ENCODE results near the gene FZD8.

FZD8 gene

DNA sequence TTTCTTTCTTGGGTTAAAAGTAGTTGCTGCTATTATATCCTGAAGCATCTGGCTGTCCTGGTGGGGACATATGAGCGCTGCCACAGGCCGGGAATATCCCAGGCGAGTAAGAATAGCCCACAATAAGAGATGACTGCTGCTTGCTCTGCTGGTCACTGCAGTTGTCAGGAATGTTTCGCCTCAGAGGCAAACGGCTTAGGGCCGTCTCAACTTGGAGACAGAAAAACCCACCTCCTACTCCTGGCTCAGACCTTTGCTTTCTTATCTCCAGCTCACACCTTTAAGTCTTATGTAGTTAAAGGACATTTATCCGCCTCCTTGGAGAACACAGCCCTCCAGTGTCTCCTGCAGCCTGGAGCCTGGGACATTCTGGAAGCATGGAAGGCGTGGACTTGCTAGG, 36.9 kb downstream of the FZD8 start, which contains the start of gene GJD4:
GJD4 (plus strand) TSS at position 151 of the 400 bp plus-strand sequence; CDS start at position 378, 227 bp downstream.
- DNase-seq (ENCODE audit: low read depth in 2 of 2) = no peak

DNA sequence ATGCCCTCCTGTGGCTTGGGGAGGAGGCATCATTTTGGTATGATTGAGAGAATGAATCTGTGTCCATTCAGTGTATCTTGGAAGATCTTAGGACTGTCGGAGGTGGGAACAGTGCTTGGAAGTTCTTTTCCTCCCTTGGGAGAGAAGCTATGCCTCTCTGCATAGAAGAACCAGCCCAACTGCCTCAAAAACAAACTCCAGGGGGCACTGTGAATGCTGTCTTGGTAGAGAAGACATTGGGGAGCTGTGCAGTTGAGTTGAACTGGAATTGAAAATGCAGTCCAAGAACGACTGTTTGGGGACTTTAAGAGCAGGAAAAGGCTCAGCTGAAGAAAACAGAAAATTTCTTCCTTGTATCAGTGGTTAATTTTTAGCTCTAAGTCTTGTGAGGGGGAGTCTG, 41.9 kb downstream of the FZD8 start:
- DNase-seq (ENCODE audit: low read depth in 2 of 2) = no peak

DNA sequence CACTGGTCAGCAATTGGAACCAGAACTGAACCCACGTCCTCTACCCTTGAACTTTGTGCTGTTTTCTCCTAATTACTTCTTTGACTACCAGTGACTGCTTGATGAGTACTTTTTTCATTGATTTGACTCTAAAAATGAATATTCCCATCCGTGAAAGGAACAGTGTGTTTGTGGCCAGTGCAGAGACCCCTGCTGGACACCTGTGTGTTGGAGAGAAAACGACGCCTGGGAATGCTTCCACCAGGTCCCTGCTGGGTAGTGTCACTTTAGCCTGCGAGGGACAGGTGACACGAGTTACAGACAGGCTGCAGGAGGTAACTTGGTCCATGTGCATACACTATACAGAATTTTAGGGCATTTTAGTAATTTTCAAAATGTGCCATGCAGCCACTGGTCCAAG, 43.7 kb downstream of the FZD8 start:
- no peak for DNase-seq (ENCODE audit: low read depth in 2 of 2)

DNA sequence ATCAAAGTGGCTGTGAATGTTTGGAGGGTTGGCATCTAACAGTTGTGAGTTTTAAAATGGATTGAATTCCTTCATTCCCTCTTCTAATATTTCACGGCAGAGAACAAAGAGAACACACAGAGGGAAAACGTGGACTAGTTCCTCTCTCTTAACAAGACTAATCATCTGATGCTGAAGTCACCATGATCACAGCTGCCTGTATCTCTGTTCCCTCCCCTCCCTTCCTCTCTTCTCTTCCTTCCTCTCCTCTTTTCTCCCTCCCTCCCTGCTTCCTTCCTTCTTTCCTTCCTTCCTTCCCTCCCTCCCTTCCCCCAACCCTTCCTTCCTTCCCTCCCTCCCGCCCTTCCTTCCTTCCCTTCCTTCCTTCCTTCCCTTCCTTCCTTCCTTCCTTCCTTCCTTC, 47.0 kb downstream of the FZD8 start:
- DNase-seq (ENCODE audit: low read depth in 2 of 2) = no peak

DNA sequence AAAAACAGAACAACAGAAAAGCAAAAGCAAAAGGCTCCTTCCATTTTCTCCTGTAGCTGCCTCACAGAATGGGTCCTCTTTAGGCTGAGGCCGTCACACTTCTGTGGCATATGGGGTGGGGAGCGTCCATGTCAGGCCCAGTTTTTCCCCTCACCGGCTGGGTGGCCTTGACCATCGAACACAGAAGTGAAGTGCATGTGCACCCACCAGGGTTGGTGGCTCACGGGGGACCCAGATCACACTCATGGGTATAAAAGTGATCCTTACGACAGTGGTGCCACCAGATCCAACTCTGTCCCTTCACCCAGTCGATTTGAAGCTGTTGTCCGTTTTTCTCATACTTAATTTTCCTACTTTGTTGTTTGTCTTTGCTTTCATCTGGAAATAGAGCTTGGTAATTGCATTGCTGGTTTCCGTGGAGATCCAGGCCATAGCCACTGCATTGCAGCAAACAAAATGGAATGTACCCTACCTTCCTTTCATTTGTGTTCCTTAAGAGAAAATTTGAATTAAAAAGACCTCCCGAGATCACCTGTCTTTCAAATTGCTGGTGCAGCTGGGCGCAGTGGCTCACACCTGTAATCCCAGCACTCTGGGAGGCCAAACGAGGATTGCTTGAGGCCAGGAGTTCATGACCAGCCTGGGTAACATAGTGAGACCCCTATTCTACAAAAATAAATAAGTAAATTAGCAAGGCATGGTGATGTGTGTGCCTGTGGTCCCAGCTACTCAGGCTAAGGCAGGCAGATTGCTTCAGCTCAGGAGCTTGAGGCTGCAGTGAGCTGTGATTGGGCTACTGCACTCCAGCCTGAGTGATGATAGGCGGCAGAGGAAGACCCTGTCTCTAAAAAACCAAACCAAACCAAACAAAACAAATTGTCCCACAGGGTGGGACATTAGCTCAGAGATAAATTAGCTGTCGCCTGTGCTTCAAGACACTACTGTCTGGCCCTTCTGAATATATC, 47.7 kb downstream of the FZD8 start:
- no peak for DNase-seq (ENCODE audit: low read depth in 2 of 2)

DNA sequence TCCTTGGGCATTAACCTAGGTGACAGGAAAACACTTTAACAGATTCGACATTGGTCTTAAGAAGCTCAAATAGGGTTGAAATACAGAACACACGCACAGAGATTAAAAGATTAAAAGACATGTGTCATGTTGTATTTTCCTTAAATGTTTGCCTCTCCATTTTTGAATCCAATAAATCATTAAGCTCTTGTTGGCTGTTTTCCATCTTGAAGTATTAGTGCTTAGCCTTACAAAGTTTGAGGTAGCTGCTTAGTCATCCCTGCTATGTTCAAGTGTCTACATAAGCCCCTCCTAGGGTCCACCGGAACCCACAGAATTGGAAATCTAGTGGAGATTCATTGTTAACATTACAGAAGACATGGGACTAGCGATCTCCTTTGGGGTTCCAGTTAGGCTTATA, 49.7 kb downstream of the FZD8 start:
- no peak for DNase-seq (ENCODE audit: low read depth in 2 of 2)

DNA sequence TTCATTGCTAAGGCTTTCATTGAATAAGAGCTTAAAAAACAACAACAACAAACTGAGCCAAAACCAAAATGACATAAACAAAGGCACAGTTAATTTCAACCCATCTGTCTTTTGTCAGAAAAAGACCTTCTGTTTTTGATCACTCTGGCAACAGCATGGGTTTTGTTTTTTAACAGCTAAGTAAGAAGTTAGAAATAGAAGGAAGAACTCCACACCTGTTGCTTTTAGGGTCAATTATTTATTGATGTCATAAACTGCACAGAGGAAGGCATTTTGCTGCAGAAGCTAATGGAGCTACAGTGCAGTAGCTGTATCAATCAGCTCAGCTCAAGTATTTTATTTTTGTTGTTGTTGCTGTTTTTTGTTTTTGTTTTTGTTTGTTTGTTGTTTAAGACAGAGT, 53.3 kb downstream of the FZD8 start:
- no peak for DNase-seq (ENCODE audit: low read depth in 2 of 2)
